ENCODE measurements around the gene ADO.

DNA sequence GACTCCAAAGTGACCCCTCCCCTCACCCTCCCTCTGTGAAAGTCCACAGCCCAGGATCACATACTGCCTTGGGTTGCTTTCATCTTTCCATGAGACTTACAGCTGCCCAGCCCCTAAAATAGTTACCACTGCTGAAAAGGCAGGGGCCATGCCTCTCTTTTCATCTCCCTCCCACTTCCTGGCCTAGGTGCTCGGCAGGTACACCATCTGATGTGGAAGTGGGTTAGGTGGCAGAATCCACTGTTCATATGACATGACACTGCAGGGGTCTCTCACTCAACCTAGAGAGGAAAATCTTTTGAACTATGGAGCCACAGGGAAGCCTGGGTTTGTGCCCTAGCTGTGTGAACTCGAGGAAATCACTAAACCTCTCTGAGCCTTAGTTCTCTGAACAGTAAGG lies 38.8 kb upstream of the ADO start:
- TF ChIP-seq, protein P1, sequence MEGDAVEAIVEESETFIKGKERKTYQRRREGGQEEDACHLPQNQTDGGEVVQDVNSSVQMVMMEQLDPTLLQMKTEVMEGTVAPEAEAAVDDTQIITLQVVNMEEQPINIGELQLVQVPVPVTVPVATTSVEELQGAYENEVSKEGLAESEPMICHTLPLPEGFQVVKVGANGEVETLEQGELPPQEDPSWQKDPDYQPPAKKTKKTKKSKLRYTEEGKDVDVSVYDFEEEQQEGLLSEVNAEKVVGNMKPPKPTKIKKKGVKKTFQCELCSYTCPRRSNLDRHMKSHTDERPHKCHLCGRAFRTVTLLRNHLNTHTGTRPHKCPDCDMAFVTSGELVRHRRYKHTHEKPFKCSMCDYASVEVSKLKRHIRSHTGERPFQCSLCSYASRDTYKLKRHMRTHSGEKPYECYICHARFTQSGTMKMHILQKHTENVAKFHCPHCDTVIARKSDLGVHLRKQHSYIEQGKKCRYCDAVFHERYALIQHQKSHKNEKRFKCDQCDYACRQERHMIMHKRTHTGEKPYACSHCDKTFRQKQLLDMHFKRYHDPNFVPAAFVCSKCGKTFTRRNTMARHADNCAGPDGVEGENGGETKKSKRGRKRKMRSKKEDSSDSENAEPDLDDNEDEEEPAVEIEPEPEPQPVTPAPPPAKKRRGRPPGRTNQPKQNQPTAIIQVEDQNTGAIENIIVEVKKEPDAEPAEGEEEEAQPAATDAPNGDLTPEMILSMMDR (IDR thresholded peaks at IDR 0.05; ENCODE audit: low read depth, low read length): no peak
- TF ChIP-seq EZH2phosphoT487 (IDR thresholded peaks at IDR 0.05; ENCODE audit: low read depth): no peak

All from OCI-LY3 (cell line).